Keratinocyte (primary cell): ENCODE data around the gene LEKR1. TPM values are rescaled to one million over a fixed set of nuclear protein-coding genes. Genes with fewer than 3 reads are reported as not detected.
A peak's percentile ranks its signal among the peaks of the same experiment; 100 is the strongest.

Experiments used
- DNase-seq: peaks from one replicate; pipeline ENCODE4 v3.0.0-alpha.2; 2011; ENCODE audit warnings: low read depth, missing footprints, low spot score
- FAIRE-seq: peaks from 2 replicates; lab custom pipeline; 2011; peaks lifted over from hg19 to GRCh38; lab: Jason Lieb, UNC
- H2AFZ ChIP-seq: 2 replicates; pipeline ENCODE4 v1.6.0; 2012; ENCODE audit warnings: low read length, control low read depth, inconsistent platforms; ENCODE audit not compliant: control insufficient read depth
- H3K27ac ChIP-seq: 2 replicates; pipeline ENCODE4 v1.5.1; 2011; ENCODE audit warnings: low read length; ENCODE audit not compliant: control insufficient read depth, insufficient read depth
- H3K27me3 ChIP-seq: 3 replicates; pipeline ENCODE4 v1.6.0; 2011; ENCODE audit warnings: low read length; ENCODE audit not compliant: control insufficient read depth, insufficient read depth; ENCODE audit errors: extremely low read depth
- H3K36me3 ChIP-seq, 2 experiments: 2 replicates in 1 of 2; 3 replicates in 1 of 2; pipeline ENCODE4 v1.5.1; 2011; ENCODE audit warnings: low read length in 2 of 2, mild to moderate bottlenecking in 1 of 2; ENCODE audit not compliant: control insufficient read depth in 2 of 2, insufficient read depth in 2 of 2; ENCODE audit errors: extremely low read depth in 1 of 2
- H3K4me1 ChIP-seq: 3 replicates; pipeline ENCODE4 v1.5.1; 2011; ENCODE audit warnings: low read length; ENCODE audit not compliant: control insufficient read depth, insufficient read depth; ENCODE audit errors: extremely low read depth
- H3K4me2 ChIP-seq: 3 replicates; pipeline ENCODE4 v1.6.0; 2011; ENCODE audit warnings: low read depth, low read length; ENCODE audit not compliant: control insufficient read depth, insufficient read depth; ENCODE audit errors: extremely low read depth
- H3K4me3 ChIP-seq, 3 experiments: fragments of 200-600 bp in 1 of 3; sonication (generic) in 1 of 3; 2 replicates in 2 of 3; 3 replicates in 1 of 3; pipeline ENCODE4 v1.5.1; 2011 to 2016; ENCODE audit warnings: low read length in 3 of 3, mild to moderate bottlenecking in 3 of 3, control low read depth in 2 of 3, inconsistent platforms in 1 of 3, low read depth in 1 of 3, mixed read lengths in 1 of 3, mixed run types in 1 of 3, moderate library complexity in 1 of 3; ENCODE audit not compliant: control insufficient read depth in 2 of 3, insufficient read depth in 2 of 3; ENCODE audit errors: extremely low read depth in 1 of 3
- H3K79me2 ChIP-seq: 2 replicates; pipeline ENCODE4 v1.6.0; 2012; ENCODE audit warnings: low read length; ENCODE audit not compliant: control insufficient read depth, insufficient read depth
- H3K9ac ChIP-seq: 3 replicates; pipeline ENCODE4 v1.6.0; 2011; ENCODE audit warnings: low read length; ENCODE audit not compliant: control insufficient read depth, insufficient read depth; ENCODE audit errors: extremely low read depth
- H3K9me1 ChIP-seq: 3 replicates; pipeline ENCODE4 v1.6.0; 2011; ENCODE audit warnings: low read length; ENCODE audit not compliant: control insufficient read depth, insufficient read depth; ENCODE audit errors: extremely low read depth
- H3K9me3 ChIP-seq: 2 replicates; pipeline ENCODE4 v1.5.1; 2012; ENCODE audit warnings: low read depth, low read length; ENCODE audit not compliant: control insufficient read depth
- H4K20me1 ChIP-seq: 3 replicates; pipeline ENCODE4 v1.6.0; 2011; ENCODE audit warnings: low read length; ENCODE audit not compliant: control insufficient read depth, insufficient read depth; ENCODE audit errors: extremely low read depth
- CTCF ChIP-seq, 3 experiments: IDR thresholded peaks in 1 of 3; conservative IDR thresholded peaks in 1 of 3; optimal IDR thresholded peaks in 1 of 3; 2 replicates in 2 of 3; 3 replicates in 1 of 3; pipeline versions ENCODE3 to v1.5.1; 2011; ENCODE audit warnings: low read length in 3 of 3, mild to moderate bottlenecking in 3 of 3, moderate library complexity in 2 of 3, control low read depth in 1 of 3, inconsistent platforms in 1 of 3; ENCODE audit not compliant: insufficient read depth in 2 of 3; ENCODE audit errors: extremely low read depth in 1 of 3
- EZH2 ChIP-seq: IDR thresholded peaks from one replicate; pipeline ENCODE4 v1.6.1; 2012; ENCODE audit warnings: inconsistent platforms, mild to moderate bottlenecking, low read length, moderate library complexity
- dilution Hi-C: fragments of 300-500 bp; cut with MboI; formaldehyde crosslinking; loops from one replicate; pipeline ENCODE4 v1.7.0; 2020; ENCODE audit warnings: low sequenced_read_pairs; ENCODE audit not compliant: extremely low pct_ligation_motif_present
- polyA plus RNA-seq, 5 experiments: library from polyadenylated mRNA; depleted of rRNA in 3 of 5; stranded (reverse) in 3 of 5; stranded (forward) in 1 of 5; unstranded in 1 of 5; fragments of >200 nt; gene quantifications; 1 replicate in 1 of 5; 2 replicates in 3 of 5; 3 replicates in 1 of 5; pipeline versions ENCODE4 v1.2.1 to v1.2.3, GENCODE V29; 2011 to 2012; ENCODE audit warnings: missing spikeins in 2 of 5, low read depth in 1 of 5, low replicate concordance in 1 of 5

LEKR1 gene
- polyA plus RNA-seq, 1 donor (not counting 4 experiments of a cell fraction or from before 2014, with no cell fraction given) = 0.63 TPM

DNA sequence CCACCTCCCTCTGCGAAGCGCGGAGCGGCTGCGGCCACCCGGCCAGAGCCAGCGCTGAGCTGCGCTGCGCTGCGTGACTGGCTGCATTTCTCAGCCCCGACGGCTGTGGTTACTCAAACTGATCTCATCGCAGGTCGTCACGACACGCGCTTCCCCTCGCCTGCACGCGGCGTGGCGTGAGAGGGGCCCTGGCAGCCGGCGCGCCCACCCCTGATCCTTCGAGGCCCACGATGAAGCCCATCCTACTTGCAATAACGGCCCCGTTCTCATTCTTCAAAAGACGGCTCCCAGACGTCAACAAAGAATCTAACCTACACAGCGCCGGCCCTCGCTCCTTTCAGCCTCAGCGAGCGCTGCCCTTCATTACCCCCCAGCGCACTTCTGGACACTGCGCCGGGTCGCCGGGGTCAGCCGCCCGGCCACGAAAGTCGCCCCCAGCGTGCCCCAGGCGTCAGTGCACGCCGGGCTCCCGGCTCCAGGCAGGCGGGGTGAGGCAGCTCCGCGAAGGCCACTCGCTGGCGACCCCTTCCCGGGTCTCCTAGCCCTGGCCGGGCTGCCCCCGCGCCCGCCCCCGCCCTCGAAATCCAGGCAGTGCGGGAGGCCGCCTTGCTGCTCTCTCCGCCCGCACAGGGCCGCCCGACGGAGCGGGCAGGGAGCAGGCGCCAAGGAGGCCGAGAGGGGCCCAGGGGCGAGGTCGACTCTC is 9.9 kb upstream of the LEKR1 start:
- Histone ChIP-seq H3K9me1 (no peaks in the 10 kb centered on the region), H3K4me1 (peaks cover 71% of the 10 kb centered on the region), H3K9me3 (no peaks in the 10 kb centered on the region), H3K27me3 (no peaks in the 10 kb centered on the region), H3K4me3 (peak overlapping the region; percentile 54 to 60 (median 58)), H3K27ac (peak overlapping the region; percentile 99), H3K4me2 (peak overlapping the region; percentile 89), H3K9ac (peak overlapping the region; percentile 93), H3K79me2 (peaks cover 20% of the 10 kb centered on the region), H4K20me1 (no peaks in the 10 kb centered on the region), H3K36me3 (no peaks in the 10 kb centered on the region), H2AFZ (no peak overlapping the region)
- DNase-seq (no peak), FAIRE-seq (no peak)
- dilution Hi-C loops = no loop called here
- TF ChIP-seq EZH2 (no peak), CTCF (optimal IDR thresholded peaks at IDR 0.05 in 1 of 3, IDR thresholded peaks at IDR 0.05 in 1 of 3, conservative IDR thresholded peaks at IDR 0.05 in 1 of 3; ENCODE audit: extremely low read depth in 1 of 3, insufficient read depth in 2 of 3, low read length in 3 of 3) (no peak)

GRCh38 chr3:156816794-156817645 is 9.1 kb upstream of the LEKR1 start:
- peaks cover 20% of the 10 kb centered on the region for H3K79me2 ChIP-seq
- H3K9me3 ChIP-seq = no peaks in the 10 kb centered on the region
- FAIRE-seq (no peak), DNase-seq (no peak)
- H3K36me3 ChIP-seq = no peaks in the 10 kb centered on the region
- H3K4me3 ChIP-seq = peak overlapping the region; percentile 54 to 60 (median 58)
- peaks cover 63% of the 10 kb centered on the region for H3K4me1 ChIP-seq
- H3K27ac ChIP-seq = peak overlapping the region; percentile 99
- peak overlapping the region; percentile 93 for H3K9ac ChIP-seq
- no peak overlapping the region for H2AFZ ChIP-seq
- H3K9me1 ChIP-seq = no peaks in the 10 kb centered on the region
- H3K27me3 ChIP-seq = no peaks in the 10 kb centered on the region
- peak overlapping the region; percentile 89 for H3K4me2 ChIP-seq
- no peaks in the 10 kb centered on the region for H4K20me1 ChIP-seq
- dilution Hi-C loops = no loop called here
- no peak for TF ChIP-seq EZH2
- peak in 1 of 3 experiments; percentile 34 for TF ChIP-seq CTCF (optimal IDR thresholded peaks at IDR 0.05 in 1 of 3, IDR thresholded peaks at IDR 0.05 in 1 of 3, conservative IDR thresholded peaks at IDR 0.05 in 1 of 3; ENCODE audit: extremely low read depth in 1 of 3, insufficient read depth in 2 of 3, low read length in 3 of 3)
